Measurements from ENCODE around the gene SORL1.

SORL1 gene

GRCh38 chr11:121543836-121544380 is 91.8 kb downstream of the SORL1 start:
- DNase-seq (ENCODE audit: low spot score): no peak
- no peak for TF ChIP-seq CTCF (IDR thresholded peaks at IDR 0.05; ENCODE audit: borderline replicate concordance, control extremely low read depth, extremely low read depth, insufficient read depth, missing control alignments)
- in situ Hi-C loops (cut with MboI; ENCODE audit: low sequenced_read_pairs, unreplicated experiment): no loop called here

- in situ Hi-C loops (cut with MboI; ENCODE audit: low sequenced_read_pairs, unreplicated experiment): no loop called here
- TF ChIP-seq CTCF (IDR thresholded peaks at IDR 0.05; ENCODE audit: borderline replicate concordance, control extremely low read depth, extremely low read depth, insufficient read depth, missing control alignments): no peak
- no peak for DNase-seq (ENCODE audit: low spot score)
Observed at GRCh38 chr11:121544956-121545355, 92.8 kb downstream of the SORL1 start.

GRCh38 chr11:121547574-121547973 is 95.5 kb downstream of the SORL1 start:
- in situ Hi-C loops (cut with MboI; ENCODE audit: low sequenced_read_pairs, unreplicated experiment): no loop called here
- DNase-seq (ENCODE audit: low spot score): no peak
- no peak for TF ChIP-seq CTCF (IDR thresholded peaks at IDR 0.05; ENCODE audit: borderline replicate concordance, control extremely low read depth, extremely low read depth, insufficient read depth, missing control alignments)

GRCh38 chr11:121550247-121551030 is 98.3 kb downstream of the SORL1 start:
- no peak for TF ChIP-seq CTCF (IDR thresholded peaks at IDR 0.05; ENCODE audit: borderline replicate concordance, control extremely low read depth, extremely low read depth, insufficient read depth, missing control alignments)
- in situ Hi-C loops (cut with MboI; ENCODE audit: low sequenced_read_pairs, unreplicated experiment): no loop called here

GRCh38 chr11:121551463-121551862 is 99.3 kb downstream of the SORL1 start:
- no peak for TF ChIP-seq CTCF (IDR thresholded peaks at IDR 0.05; ENCODE audit: borderline replicate concordance, control extremely low read depth, extremely low read depth, insufficient read depth, missing control alignments)
- no peak for DNase-seq (ENCODE audit: low spot score)
- in situ Hi-C loops (cut with MboI; ENCODE audit: low sequenced_read_pairs, unreplicated experiment): no loop called here

More at GRCh38 chr11:121550247-121551030, 98.3 kb downstream of the SORL1 start:
- DNase-seq (ENCODE audit: low spot score): no peak

- no peak for DNase-seq (ENCODE audit: low spot score)
- no peak for TF ChIP-seq CTCF (IDR thresholded peaks at IDR 0.05; ENCODE audit: borderline replicate concordance, control extremely low read depth, extremely low read depth, insufficient read depth, missing control alignments)
- in situ Hi-C loops (cut with MboI; ENCODE audit: low sequenced_read_pairs, unreplicated experiment): no loop called here
Observed at GRCh38 chr11:121552154-121552553, 100.0 kb downstream of the SORL1 start.
